ENCODE measurements around the gene AFF3. TPM values are rescaled to one million over a fixed set of nuclear protein-coding genes. Genes with fewer than 3 reads are reported as not detected.

The AFF3 gene
- total RNA-seq, 1 experiment from 2014 or later = not detected

GRCh38 chr2:100067784-100068183 is 74.6 kb downstream of the AFF3 start:
- Histone ChIP-seq H3K4me1 (ENCODE audit: insufficient read depth, low read length, poor library complexity, severe bottlenecking) (no peaks in the 10 kb centered on the region), H3K27ac (ENCODE audit: low read depth, low read length, poor library complexity, severe bottlenecking) (no peak overlapping the region), H3K9me3 (ENCODE audit: low read depth, low read length, poor library complexity, severe bottlenecking) (no peaks in the 10 kb centered on the region), H3K27me3 (replicated peaks; ENCODE audit: insufficient read depth, low read depth, low read length, poor library complexity) (peaks cover 62% of the 10 kb centered on the region), H3K4me3 (ENCODE audit: low read depth, low read length, poor library complexity, severe bottlenecking) (no peak overlapping the region), H3K36me3 (ENCODE audit: insufficient read depth, low read length, poor library complexity, severe bottlenecking) (no peaks in the 10 kb centered on the region)
- DNase-seq (ENCODE audit: low spot score) = no peak
- ChIA-PET POLR2A (ENCODE audit: low non-redundant PET) (no interaction called here), CTCF (no interaction called here)
- intact Hi-C loops (cut with micrococcal nuclease; ENCODE audit: unreplicated experiment) = no loop called here
- TF ChIP-seq CTCF (conservative IDR thresholded peaks at IDR 0.05; ENCODE audit: low read depth, low read length) = no peak
- no peak for TF ChIP-seq EZH2 (IDR thresholded peaks at IDR 0.05; ENCODE audit: borderline replicate concordance, low read depth, low read length, poor library complexity, severe bottlenecking)
- BruUV-seq (replicated peaks) = no TSS peak

DNA sequence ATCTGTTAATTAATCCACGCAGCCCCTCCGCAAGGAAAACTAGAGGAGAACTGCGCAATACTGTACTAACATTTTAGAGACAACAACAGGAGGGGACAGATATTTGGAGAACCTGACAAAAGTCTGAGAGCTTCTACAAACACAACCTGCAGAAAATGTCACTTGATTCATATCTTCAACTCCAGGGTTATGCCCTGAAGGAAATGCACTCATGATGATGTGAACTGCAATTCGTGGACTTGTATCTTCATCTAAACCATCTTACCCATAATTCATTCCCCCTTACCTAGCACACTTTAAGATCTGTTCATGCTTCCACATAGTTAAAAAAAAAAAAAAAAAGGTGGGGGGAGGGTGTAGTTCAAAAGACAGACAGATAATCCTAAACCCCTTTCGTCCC is 75.5 kb downstream of the AFF3 start:
- DNase-seq (ENCODE audit: low spot score) = no peak
- CTCF ChIA-PET = no interaction called here
- H3K4me3 ChIP-seq (ENCODE audit: low read depth, low read length, poor library complexity, severe bottlenecking) = no peak overlapping the region
- no TSS peak for BruUV-seq (replicated peaks)
- intact Hi-C loops (cut with micrococcal nuclease; ENCODE audit: unreplicated experiment) = no loop called here
- no peaks in the 10 kb centered on the region for H3K36me3 ChIP-seq (ENCODE audit: insufficient read depth, low read length, poor library complexity, severe bottlenecking)
- H3K4me1 ChIP-seq (ENCODE audit: insufficient read depth, low read length, poor library complexity, severe bottlenecking) = no peaks in the 10 kb centered on the region
- H3K27ac ChIP-seq (ENCODE audit: low read depth, low read length, poor library complexity, severe bottlenecking) = no peak overlapping the region
- peaks cover 56% of the 10 kb centered on the region for H3K27me3 ChIP-seq (replicated peaks; ENCODE audit: insufficient read depth, low read depth, low read length, poor library complexity)
- TF ChIP-seq EZH2 (IDR thresholded peaks at IDR 0.05; ENCODE audit: borderline replicate concordance, low read depth, low read length, poor library complexity, severe bottlenecking) (no peak), CTCF (conservative IDR thresholded peaks at IDR 0.05; ENCODE audit: low read depth, low read length) (no peak)
- H3K9me3 ChIP-seq (ENCODE audit: low read depth, low read length, poor library complexity, severe bottlenecking) = no peaks in the 10 kb centered on the region
- POLR2A ChIA-PET (ENCODE audit: low non-redundant PET) = no interaction called here

DNA sequence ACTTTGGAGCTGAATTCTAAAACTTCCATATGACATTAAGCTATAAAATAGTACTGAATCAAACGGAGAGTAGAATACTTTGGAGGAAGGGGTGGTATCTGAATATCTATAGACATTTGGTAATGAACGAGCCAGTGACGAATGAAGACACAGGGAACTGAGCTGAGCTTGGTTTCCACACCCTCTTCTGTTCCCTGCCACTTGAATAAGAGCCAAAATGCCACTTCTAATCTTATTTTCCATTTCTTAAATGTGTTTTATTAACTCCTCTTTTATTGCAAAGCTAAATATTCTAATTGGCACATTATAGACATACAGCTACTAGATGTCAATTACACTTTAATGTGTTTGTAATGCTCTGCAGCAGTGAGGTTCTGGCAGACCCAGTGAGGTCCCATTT is 76.1 kb downstream of the AFF3 start:
- TF ChIP-seq CTCF (conservative IDR thresholded peaks at IDR 0.05; ENCODE audit: low read depth, low read length) (no peak), EZH2 (IDR thresholded peaks at IDR 0.05; ENCODE audit: borderline replicate concordance, low read depth, low read length, poor library complexity, severe bottlenecking) (no peak)
- no peaks in the 10 kb centered on the region for H3K36me3 ChIP-seq (ENCODE audit: insufficient read depth, low read length, poor library complexity, severe bottlenecking)
- CTCF ChIA-PET = no interaction called here
- intact Hi-C loops (cut with micrococcal nuclease; ENCODE audit: unreplicated experiment) = no loop called here
- H3K27me3 ChIP-seq (replicated peaks; ENCODE audit: insufficient read depth, low read depth, low read length, poor library complexity) = peaks cover 52% of the 10 kb centered on the region
- no peak overlapping the region for H3K4me3 ChIP-seq (ENCODE audit: low read depth, low read length, poor library complexity, severe bottlenecking)
- H3K9me3 ChIP-seq (ENCODE audit: low read depth, low read length, poor library complexity, severe bottlenecking) = no peaks in the 10 kb centered on the region
- no peak overlapping the region for H3K27ac ChIP-seq (ENCODE audit: low read depth, low read length, poor library complexity, severe bottlenecking)
- DNase-seq (ENCODE audit: low spot score) = no peak
- BruUV-seq (replicated peaks) = no TSS peak
- POLR2A ChIA-PET (ENCODE audit: low non-redundant PET) = no interaction called here
- no peaks in the 10 kb centered on the region for H3K4me1 ChIP-seq (ENCODE audit: insufficient read depth, low read length, poor library complexity, severe bottlenecking)

Measured in A673 (cell line).